ENCODE data around the gene DZIP1L.

DZIP1L gene

GRCh38 chr3:138042043-138042442 lies 73.4 kb downstream of the DZIP1L start:
- in situ Hi-C loops (cut with HindIII; ENCODE audit: low sequenced_read_pairs): no loop called here

- in situ Hi-C loops (cut with HindIII; ENCODE audit: low sequenced_read_pairs): no loop called here
Observed at GRCh38 chr3:138038725-138039462, 76.5 kb downstream of the DZIP1L start.

DNA sequence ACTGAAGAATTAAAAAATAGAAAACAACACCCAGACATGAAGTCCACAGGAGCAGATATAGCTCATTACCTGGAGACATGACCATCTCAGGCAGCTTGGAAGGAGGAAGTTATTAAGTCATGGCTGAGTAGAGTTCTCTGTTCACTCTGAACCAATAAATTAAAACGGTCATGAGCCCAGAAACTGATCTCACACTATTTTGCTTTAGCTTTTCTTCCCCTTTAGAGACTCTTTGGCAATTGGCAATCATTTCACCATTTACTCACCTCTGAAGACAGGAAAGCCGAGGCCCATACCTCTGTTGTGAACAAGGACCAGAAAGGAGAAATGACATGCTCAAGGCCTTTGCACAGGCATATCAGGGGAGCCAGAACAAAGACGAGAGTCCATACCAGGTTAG lies 78.8 kb downstream of the DZIP1L start:
- in situ Hi-C loops (cut with HindIII; ENCODE audit: low sequenced_read_pairs): no loop called here

DNA sequence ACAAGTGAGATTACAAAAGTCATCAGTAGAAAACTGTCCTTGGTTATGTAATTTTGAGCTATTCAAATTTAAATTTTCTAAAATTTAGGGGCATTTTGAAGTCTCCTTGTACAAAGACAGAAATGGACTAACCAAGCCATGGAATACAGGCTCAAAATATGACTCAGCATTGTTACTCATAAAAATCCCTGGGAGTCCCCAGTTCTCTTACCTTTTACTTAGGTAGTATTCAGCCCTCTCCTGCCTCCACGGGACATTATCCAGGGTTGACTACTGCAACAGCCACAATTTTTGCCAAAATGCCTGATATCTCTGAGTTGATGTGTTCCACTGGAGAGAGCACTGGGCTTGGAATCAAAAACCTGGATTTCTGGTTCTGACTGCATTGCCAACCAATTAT lies 80.5 kb downstream of the DZIP1L start:
- in situ Hi-C loops (cut with HindIII; ENCODE audit: low sequenced_read_pairs): no loop called here

GRCh38 chr3:138033202-138033691 lies 82.2 kb downstream of the DZIP1L start:
- in situ Hi-C loops (cut with HindIII; ENCODE audit: low sequenced_read_pairs): no loop called here

DNA sequence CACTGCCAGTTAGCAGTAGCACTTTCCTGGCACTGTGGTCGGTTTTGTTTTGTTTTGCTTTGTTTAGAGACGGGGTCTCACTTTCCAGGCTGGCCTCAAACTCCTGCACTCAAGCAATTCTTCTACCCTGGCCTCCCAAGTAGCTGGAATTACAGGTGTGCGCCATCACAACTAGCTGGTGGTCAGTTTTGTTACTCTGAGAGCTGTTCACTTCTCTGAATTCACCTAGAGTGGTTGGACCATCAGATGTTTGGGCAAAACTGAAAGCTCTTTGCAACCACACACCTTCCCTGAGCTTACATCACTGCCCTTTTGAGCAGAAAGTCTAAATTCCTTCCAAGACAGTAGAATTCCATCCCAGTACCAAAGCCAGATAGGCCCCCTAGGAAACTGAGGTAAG lies 82.8 kb downstream of the DZIP1L start:
- in situ Hi-C loops (cut with HindIII; ENCODE audit: low sequenced_read_pairs): no loop called here

GRCh38 chr3:138031536-138031935 lies 83.9 kb downstream of the DZIP1L start:
- in situ Hi-C loops (cut with HindIII; ENCODE audit: low sequenced_read_pairs): no loop called here

DNA sequence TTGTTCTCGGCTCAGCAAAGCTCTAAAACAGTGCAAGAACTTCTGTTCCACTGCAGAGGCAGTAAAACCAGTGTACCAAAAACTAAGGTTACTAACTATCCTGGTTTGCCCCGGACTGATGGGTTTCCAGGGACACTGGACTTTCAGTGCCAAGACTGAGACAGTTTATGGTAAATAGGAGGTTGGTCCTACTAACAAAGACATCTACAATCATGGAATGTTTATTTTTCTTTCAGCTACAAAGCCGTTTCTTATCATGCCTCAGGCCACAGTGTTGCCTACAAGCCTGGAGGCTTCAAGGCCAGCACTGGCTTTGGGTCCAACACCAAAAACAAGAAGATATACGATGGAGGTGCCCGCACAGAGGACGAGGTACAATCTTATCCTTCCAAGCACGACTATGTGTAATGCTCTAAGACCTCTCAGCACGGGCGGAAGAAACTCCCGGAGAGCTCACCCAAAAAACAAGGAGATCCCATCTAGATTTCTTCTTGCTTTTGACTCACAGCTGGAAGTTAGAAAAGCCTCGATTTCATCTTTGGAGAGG lies 84.6 kb downstream of the DZIP1L start:
- in situ Hi-C loops (cut with HindIII; ENCODE audit: low sequenced_read_pairs): no loop called here

GRCh38 chr3:138027821-138028220 lies 87.6 kb downstream of the DZIP1L start:
- in situ Hi-C loops (cut with HindIII; ENCODE audit: low sequenced_read_pairs): no loop called here

GRCh38 chr3:138025553-138025952 lies 89.9 kb downstream of the DZIP1L start:
- in situ Hi-C loops (cut with HindIII; ENCODE audit: low sequenced_read_pairs): no loop called here

DNA sequence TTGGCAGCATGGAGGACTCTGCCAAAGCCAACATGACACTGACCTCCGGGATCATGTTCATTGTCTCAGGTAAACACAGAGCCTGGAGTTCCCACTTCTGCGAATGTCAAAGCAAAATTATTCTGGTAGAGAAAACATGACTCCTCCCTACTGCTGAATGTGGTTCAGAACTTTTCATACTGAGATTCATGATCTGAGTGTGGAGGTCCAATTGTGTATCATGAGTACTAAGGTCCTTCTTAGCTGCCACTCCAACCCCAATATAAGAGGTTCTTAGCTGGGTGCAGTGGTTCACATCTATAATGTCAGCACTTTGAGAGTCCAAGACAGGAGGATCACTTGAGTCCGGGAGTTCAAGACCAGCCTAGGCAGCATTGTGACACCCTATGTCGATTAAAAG lies 91.7 kb downstream of the DZIP1L start:
- in situ Hi-C loops (cut with HindIII; ENCODE audit: low sequenced_read_pairs): no loop called here

GRCh38 chr3:138019281-138020069 lies 95.9 kb downstream of the DZIP1L start:
- in situ Hi-C loops (cut with HindIII; ENCODE audit: low sequenced_read_pairs): no loop called here

DNA sequence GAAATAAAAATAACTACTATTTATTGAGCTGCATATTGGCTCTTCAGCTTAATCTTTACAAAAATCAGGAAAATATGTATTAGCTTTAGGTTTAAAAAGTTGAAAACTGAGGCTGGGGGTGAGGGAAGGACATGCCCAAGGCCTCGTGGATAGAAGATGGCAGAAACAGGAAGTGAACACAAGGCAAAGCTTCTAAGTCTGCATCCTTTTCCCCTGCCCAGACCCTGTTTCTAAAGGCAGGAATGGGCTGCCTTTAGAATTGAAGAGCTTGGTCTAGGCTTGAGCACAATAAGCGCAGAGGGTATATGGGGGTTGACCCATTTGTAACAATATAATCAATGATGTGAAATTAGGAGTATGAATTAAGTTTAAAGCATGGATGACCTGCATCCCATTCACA lies 99.3 kb downstream of the DZIP1L start:
- in situ Hi-C loops (cut with HindIII; ENCODE audit: low sequenced_read_pairs): no loop called here

DNA sequence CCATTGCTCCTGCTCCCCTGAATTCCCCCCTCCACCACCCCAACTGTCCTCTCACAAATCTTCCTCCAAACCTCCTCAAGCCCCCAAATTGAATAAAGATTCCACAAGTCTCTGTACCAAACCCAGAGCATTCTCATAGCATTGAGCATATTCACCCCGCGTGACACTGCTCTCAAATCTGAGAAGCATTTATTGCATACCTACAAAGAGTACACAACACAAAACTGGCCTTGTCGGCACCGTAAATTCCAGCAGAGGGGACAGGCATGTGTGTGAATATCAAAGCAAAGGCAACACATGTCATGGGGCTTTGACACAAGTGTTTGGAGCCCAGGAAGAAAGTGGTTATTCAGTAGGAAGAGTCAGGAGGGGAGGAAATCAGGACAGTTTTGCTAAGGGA lies 102.9 kb downstream of the DZIP1L start:
- in situ Hi-C loops (cut with HindIII; ENCODE audit: low sequenced_read_pairs): no loop called here

All from DLD1 (cell line).